ENCODE results near the gene NARS2. TPM values are rescaled to one million over a fixed set of nuclear protein-coding genes. Genes with fewer than 3 reads are reported as not detected.
"Not testable (repeated sequence)": the region's sequence is repeated elsewhere in the genome, so short reads cannot be mapped to it uniquely, and the experiment has no call there.

The NARS2 gene
- total and polyA plus RNA-seq, 9 of the 15 experiments (the other 6 are each of a cell fraction or from before 2014, with no cell fraction given): 26.8 to 48.0 (median 34.2) TPM

- no peak overlapping the region for H2AFZ ChIP-seq (ENCODE audit: low read depth, low read length)
- BruUV-seq (replicated peaks): no TSS peak
- no peak overlapping the region for H3K4me2 ChIP-seq (ENCODE audit: insufficient read depth, low read length)
- intact Hi-C loops (cut with micrococcal nuclease) (no loop called here), in situ Hi-C loops (cut with MboI) (no loop called here)
- DNase-seq (ENCODE audit: extremely low read depth in 1 of 4, low spot score in 3 of 4) (no peak), FAIRE-seq (no peak), ATAC-seq (no peak)
- H3K9me3 ChIP-seq (replicated peaks; ENCODE audit: control insufficient read depth, insufficient read depth, low read depth, low read length): no peaks in the 10 kb centered on the region
- no peaks in the 10 kb centered on the region for H4K20me1 ChIP-seq (replicated peaks; ENCODE audit: control insufficient read depth, insufficient read depth, low read length)
- H3K27ac ChIP-seq (ENCODE audit: extremely low read depth, low read depth, low read length): no peak overlapping the region
- no peaks in the 10 kb centered on the region for H3K9me1 ChIP-seq (ENCODE audit: control insufficient read depth, insufficient read depth, low read length)
- H3K9ac ChIP-seq (ENCODE audit: insufficient read depth in 1 of 2, low read depth in 2 of 2, low read length in 2 of 2): no peak overlapping the region
- peaks cover 17 to 26% of the 10 kb centered on the region in 2 experiments; a peak in 4 of 5 replicates for H3K27me3 ChIP-seq (ENCODE audit: control insufficient read depth in 2 of 2, insufficient read depth in 2 of 2, low read length in 2 of 2)
- ChIA-PET POLR2A (no interaction called here), CTCF (ENCODE audit: low intra/inter-chr PET ratio) (no interaction called here)
- no peaks in the 10 kb centered on the region for H3K79me2 ChIP-seq (ENCODE audit: control insufficient read depth, insufficient read depth, low read length)
- TF ChIP-seq ZNF224 (CRISPR knock-in tag; IDR thresholded peaks at IDR 0.05) (no peak), ZKSCAN1 (IDR thresholded peaks at IDR 0.05; ENCODE audit: low read depth, low read length) (no peak), RB1 (IDR thresholded peaks at IDR 0.05; ENCODE audit: low read depth) (no peak), SMAD1 (IDR thresholded peaks at IDR 0.05; ENCODE audit: low read depth, low read length, partially characterized antibody) (no peak), TARDBP (IDR thresholded peaks at IDR 0.05) (no peak), SAP30 (IDR thresholded peaks at IDR 0.05; ENCODE audit: borderline replicate concordance, insufficient read depth, low read depth, low read length, poor library complexity, severe bottlenecking) (no peak)
- WGBS (ENCODE audit: insufficient coverage, low coverage, missing lambda C conversion rate): 0% methylated on average over 1 of the region's 1 CpG
- H3K36me3 ChIP-seq (ENCODE audit: control insufficient read depth, insufficient read depth, low read length): no peaks in the 10 kb centered on the region
- H3K4me1 ChIP-seq (replicated peaks in 1 of 2; ENCODE audit: control insufficient read depth in 2 of 2, insufficient read depth in 2 of 2, low read length in 2 of 2): no peaks in the 10 kb centered on the region; a peak in 1 of 5 replicates
- H3K4me3 ChIP-seq: no peak overlapping the region
Observed at GRCh38 chr11:78603792-78604191, 29.1 kb upstream of the NARS2 start.

- H3K36me3 ChIP-seq (ENCODE audit: control insufficient read depth, insufficient read depth, low read length); H3K4me2 ChIP-seq (ENCODE audit: insufficient read depth, low read length); intact Hi-C loops (cut with micrococcal nuclease); H4K20me1 ChIP-seq (replicated peaks; ENCODE audit: control insufficient read depth, insufficient read depth, low read length); CTCF ChIA-PET (ENCODE audit: low intra/inter-chr PET ratio); H3K79me2 ChIP-seq (ENCODE audit: control insufficient read depth, insufficient read depth, low read length); FAIRE-seq; H2AFZ ChIP-seq (ENCODE audit: low read depth, low read length); H3K9ac ChIP-seq (ENCODE audit: insufficient read depth in 1 of 2, low read depth in 2 of 2, low read length in 2 of 2); in situ Hi-C loops (cut with MboI); ATAC-seq; H3K9me1 ChIP-seq (ENCODE audit: control insufficient read depth, insufficient read depth, low read length); POLR2A ChIA-PET; H3K27ac ChIP-seq (ENCODE audit: extremely low read depth, low read depth, low read length); H3K4me1 ChIP-seq (replicated peaks in 1 of 2; ENCODE audit: control insufficient read depth in 2 of 2, insufficient read depth in 2 of 2, low read length in 2 of 2); H3K9me3 ChIP-seq (replicated peaks; ENCODE audit: control insufficient read depth, insufficient read depth, low read depth, low read length); DNase-seq (ENCODE audit: extremely low read depth in 1 of 4, low spot score in 3 of 4); H3K4me3 ChIP-seq; BruUV-seq (replicated peaks): not testable (repeated sequence)
- H3K27me3 ChIP-seq (ENCODE audit: control insufficient read depth in 2 of 2, insufficient read depth in 2 of 2, low read length in 2 of 2): peaks cover 17 to 18% of the 10 kb centered on the region in 2 experiments; a peak in 4 of 5 replicates
- 0% methylated on average over 5 of the region's 5 CpGs for WGBS (ENCODE audit: insufficient coverage, low coverage, missing lambda C conversion rate)
Observed at GRCh38 chr11:78602771-78603170, 28.1 kb upstream of the NARS2 start.

All from K562 (cell line).